Measurements from ENCODE around the gene PPTC7. TPM values are rescaled to one million over a fixed set of nuclear protein-coding genes. Genes with fewer than 3 reads are reported as not detected.

Gene PPTC7
- total and polyA plus RNA-seq, 10 of the 15 experiments (the other 5 are each of a cell fraction or from before 2014, with no cell fraction given): 4.0 to 69.6 (median 12.3) TPM

- 86% methylated on average over 16 of the region's 23 CpGs for WGBS (ENCODE audit: insufficient coverage, insufficient replicate concordance, low lambda C conversion rate, missing lambda C conversion rate)
- CTCF ChIA-PET: interaction anchor here (0.7 to 5.4 kb wide), 12 partner anchors 10 to 212 kb away, joined by 3 to 21 read pairs (median 4); partner anchors contain the start of genes FAM216A and GPN3
- Histone ChIP-seq H3K79me2 (ENCODE audit: control insufficient read depth, insufficient read depth, low read length) (no peaks in the 10 kb centered on the region), H3K4me2 (ENCODE audit: control insufficient read depth, insufficient read depth) (peak overlapping the region; percentile 92), H3K4me3 (peak overlapping the region; percentile 58; the same call in 1 of the 2 replicates), H4K20me1 (ENCODE audit: control insufficient read depth, insufficient read depth) (no peaks in the 10 kb centered on the region), H3K27ac (ENCODE audit: control insufficient read depth, insufficient read depth) (peak overlapping the region; percentile 64), H3K9ac (ENCODE audit: control insufficient read depth, insufficient read depth, low read length) (peak overlapping the region; percentile 72), H3K4me1 (ENCODE audit: control insufficient read depth, insufficient read depth, low read length) (peaks cover 16% of the 10 kb centered on the region), H3K9me3 (replicated peaks; ENCODE audit: control insufficient read depth, insufficient read depth, low read length) (no peaks in the 10 kb centered on the region), H2AFZ (ENCODE audit: control insufficient read depth, low read depth, low read length) (peak overlapping the region; percentile 88), H3K36me3 (ENCODE audit: control insufficient read depth in 2 of 2, insufficient read depth in 2 of 2, low read length in 1 of 2) (no peaks in the 10 kb centered on the region), H3K27me3 (replicated peaks in 1 of 2; ENCODE audit: control insufficient read depth in 2 of 2, insufficient read depth in 2 of 2, low read length in 1 of 2) (no peaks in the 10 kb centered on the region)
- ATAC-seq (no peak), DNase-seq (ENCODE audit: low read depth, low spot score) (no peak), FAIRE-seq (no peak)
- RAD21 ChIA-PET (ENCODE audit: unreplicated experiment): interaction anchor here (0.7 to 4.6 kb wide), 16 partner anchors 7 to 163 kb away, joined by 3 to 23 read pairs (median 4); partner anchors contain the start of gene ARPC3
- SMC1A ChIA-PET (ENCODE audit: uncharacterized antibody, unreplicated experiment): interaction anchor here (1.0 to 4.1 kb wide), 16 partner anchors 7 to 214 kb away, joined by 3 to 10 read pairs (median 5); partner anchors contain the start of genes FAM216A and GPN3
- in situ Hi-C loops (cut with MboI) (loop anchor here (5.0 kb wide), 1 partner anchor 506 kb away; no protein-coding TSS in a partner anchor), intact Hi-C loops (cut with micrococcal nuclease; ENCODE audit: unreplicated experiment) (no loop called here)
- TF ChIP-seq MLLT1 (IDR thresholded peaks at IDR 0.05) (peak; percentile 39; the same call in 1 of the 2 replicates), ATF7 (IDR thresholded peaks at IDR 0.05; ENCODE audit: low read depth) (no peak), ZNF384 (IDR thresholded peaks at IDR 0.05; ENCODE audit: borderline replicate concordance, low read depth, low read length) (no peak; the same call in 1 of the 2 replicates)
- POLR2A ChIA-PET: interaction anchor here (0.6 to 3.3 kb wide), 21 partner anchors 8 to 837 kb away, joined by 3 to 22 read pairs (median 5); partner anchors contain the start of gene ARPC3
- TSS peak; percentile 85 for BruUV-seq (replicated peaks)
Observed at GRCh38 chr12:110613071-110613770, 30.1 kb upstream of the PPTC7 start.

All from GM12878 (cell line).